Activated CD4-positive, CD25-positive, alpha-beta regulatory T cell treated with anti-CD3 and anti-CD28 coated beads, Interleukin-2, amount 50 U/mL, for 16 hours (primary cell): ENCODE measurements around the gene YY1AP1.
"Not testable (repeated sequence)": the region's sequence is repeated elsewhere in the genome, so short reads cannot be mapped to it uniquely, and the experiment has no call there.

ENCODE experiments used
- DNase-seq: peaks from one replicate; pipeline ENCODE4 v3.0.0-alpha.2; 2020; ENCODE audit warnings: low read depth, low spot score

The YY1AP1 gene

DNA sequence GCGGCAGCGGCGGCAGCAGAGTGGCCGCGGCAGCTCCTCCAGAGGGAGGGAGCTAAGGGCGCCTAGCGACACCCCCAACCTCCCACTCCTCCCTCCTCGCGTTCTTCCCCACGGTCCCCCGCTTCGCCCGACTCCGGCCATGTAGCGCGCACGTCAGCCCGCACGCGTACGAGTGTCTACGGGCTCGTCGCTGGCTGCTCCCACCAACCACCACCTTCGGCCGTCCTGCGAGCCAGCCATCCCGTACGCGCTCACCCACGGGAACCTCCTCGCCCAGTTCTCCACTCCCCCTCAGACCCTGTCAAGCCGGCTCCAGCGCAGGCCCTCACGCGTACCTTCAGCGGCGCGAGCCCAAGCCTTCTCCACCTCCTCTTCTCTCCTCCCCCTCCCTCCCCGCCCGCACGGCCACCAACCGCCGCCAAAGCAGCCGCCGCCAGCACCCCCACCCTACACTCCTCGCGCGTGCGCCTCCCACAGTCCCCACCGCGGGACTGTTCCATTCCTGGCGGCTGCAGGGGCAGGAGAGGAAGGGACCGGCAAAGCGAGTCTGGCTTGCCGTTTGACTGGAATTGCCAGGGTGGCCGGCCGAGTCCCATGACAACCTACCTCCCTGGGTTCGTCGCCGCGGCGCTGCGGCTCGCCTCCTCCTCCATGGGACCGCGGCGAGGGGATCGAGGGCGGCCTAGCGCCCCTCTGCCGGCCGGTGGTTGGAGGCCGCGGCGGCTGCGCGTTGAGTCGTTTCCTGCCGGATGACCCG, at the start of gene YY1AP1:
Gene YY1AP1, minus strand, starts transcription at position 451 of the 757 bp plus-strand sequence. CDS start 8,338 bp downstream, outside the sequence.
- DNase-seq: peak; percentile 84

DNA sequence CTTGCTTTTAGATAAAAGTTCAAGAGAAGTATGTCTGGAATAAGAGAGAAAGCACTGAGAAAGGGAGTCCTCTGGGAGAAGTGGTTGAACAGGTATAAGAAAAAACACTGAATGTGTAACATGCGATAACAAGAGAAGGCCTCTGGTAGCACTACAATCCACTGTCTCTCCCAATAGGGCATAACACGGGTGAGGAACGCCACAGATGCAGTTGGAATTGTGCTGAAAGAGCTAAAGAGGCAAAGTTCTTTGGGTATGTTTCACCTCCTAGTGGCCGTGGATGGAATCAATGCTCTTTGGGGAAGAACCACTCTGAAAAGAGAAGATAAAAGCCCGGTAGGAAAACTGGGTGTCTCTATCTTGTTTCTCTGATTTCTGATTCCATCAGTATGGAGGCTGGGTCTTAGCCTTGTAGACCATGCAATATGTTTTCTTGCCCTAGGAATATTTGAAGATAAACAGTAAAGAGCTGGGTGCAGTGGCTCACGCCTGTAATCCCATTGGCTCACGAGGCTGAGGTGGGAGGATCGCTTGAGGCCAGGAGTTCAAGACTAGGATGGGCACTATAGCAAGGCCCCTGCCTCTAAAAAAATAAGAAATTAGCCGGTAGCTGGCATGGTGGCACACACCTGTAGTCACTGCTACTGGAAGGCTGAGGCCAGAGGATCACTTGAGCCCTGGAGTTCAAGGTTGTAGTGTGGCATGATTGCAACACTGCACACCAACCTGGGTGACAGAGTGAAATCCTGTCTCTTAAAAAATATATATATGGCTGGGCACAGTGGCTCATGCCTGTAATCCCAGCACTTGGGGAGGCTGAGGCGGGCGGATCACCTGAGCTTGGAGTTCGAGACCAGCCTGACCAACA, 40.7 kb upstream of the YY1AP1 start:
- DNase-seq: no peak

DNA sequence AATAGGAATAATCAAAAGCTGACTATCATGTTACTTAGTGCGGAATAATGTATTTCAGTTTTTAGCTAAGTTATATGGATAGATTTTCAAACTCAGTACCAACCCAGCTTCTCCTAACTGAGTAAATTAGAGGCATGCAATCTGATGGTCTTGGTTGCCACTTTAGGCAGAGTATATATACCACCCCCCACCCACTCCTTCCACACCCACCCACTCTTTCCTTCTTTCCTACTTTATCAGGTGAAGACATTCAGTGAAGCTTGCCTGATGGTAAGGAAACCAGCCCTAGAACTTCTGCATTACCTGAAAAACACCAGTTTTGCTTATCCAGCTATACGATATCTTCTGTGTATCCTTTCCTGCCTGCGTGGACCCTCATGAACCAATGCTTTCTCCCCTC, 36.6 kb upstream of the YY1AP1 start:
- no peak for DNase-seq

- DNase-seq: no peak
These were observed 31.1 kb upstream of the YY1AP1 start for GRCh38 chr1:155719703-155720102.

DNA sequence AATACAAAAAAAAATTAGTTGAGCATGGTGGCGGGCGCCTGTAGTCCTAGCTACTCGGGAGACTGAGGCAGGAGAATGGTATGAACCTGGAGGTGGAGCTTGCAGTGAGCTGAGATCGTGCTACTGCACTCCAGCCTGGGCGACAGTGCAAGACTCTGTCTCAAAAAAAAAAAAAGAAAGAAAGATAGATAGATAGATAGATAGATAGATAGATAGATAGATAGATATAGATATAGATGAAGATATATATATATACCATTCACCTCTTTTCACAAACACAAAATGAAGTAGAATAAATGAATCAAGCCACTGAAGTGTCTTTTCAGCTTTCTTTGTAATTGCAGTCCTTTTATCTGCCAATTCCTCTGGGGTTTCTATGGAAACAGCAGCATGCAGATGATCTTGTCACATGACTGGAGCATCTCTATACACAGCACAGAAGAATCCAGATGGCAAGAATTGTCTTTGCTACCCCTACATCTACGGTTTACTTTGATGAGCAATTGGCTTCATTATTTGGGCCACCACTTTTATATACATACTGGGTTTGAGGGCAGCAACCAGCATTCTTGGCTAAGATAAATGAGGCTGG, 30.0 kb upstream of the YY1AP1 start:
- not testable (repeated sequence) for DNase-seq

GRCh38 chr1:155717041-155717440, 28.5 kb upstream of the YY1AP1 start:
- DNase-seq: no peak

GRCh38 chr1:155715777-155716176, 27.2 kb upstream of the YY1AP1 start:
- no peak for DNase-seq

DNA sequence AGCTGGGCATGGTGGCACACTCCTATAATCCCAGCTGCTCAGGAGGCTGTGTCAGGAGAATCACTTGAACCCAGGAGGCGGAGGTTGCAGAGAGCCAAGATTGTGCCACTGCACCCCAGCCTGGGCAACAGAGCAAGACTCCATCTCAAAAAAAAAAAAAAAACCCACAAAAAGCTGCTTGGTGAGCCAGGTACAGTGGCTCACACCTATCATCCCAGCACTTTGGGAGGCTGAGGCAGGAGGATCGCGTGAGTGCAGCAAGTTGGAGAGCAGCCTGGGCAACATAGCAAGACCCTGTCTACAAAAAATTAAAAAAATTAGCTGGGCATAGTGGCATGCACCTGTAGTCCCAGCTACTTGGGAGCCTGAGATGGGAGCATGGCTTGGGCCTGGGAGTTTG, 26.5 kb upstream of the YY1AP1 start:
- DNase-seq: not testable (repeated sequence)

DNA sequence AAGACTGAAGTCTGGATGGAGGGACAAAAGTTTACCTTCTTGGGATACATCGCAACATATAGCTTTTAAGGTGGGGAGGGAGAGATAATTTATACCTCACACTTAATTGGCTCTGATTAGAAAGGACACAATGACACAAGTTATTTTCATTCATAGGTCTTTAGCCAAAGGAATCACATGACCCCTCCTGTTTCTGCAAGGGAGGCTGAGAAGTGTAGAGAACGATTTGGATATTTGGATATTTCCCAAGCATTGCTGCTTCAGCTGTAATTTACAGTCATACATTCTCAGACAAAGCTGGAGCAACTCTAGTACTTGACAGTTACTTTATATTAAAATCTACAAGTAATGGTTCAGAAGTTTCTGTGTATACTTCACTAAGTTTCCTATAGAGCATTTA, 24.5 kb upstream of the YY1AP1 start:
- DNase-seq: no peak

GRCh38 chr1:155712636-155713035, 24.1 kb upstream of the YY1AP1 start:
- not testable (repeated sequence) for DNase-seq

- DNase-seq: not testable (repeated sequence)
These were observed 22.9 kb upstream of the YY1AP1 start for GRCh38 chr1:155711457-155711856.

GRCh38 chr1:155709391-155709790, 20.8 kb upstream of the YY1AP1 start:
- no peak for DNase-seq

DNA sequence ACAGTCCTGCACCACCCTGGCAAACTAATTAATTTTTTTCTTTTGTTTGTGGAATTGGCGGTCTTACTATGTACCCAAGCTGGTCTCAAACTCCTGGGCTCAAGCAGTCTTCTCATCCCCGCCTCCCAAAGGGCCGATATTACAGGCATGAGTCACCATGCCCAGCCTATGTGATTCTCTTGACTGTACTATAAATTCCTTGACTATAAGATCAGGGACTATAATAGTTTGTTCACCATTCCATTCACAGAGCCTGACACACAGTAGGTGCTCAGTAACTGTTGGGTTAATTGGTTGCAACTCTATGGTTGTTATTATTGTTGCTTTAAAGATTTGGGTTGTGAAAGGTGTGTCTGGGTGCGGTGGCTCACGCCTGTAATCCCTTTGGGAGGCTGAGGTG, 17.6 kb upstream of the YY1AP1 start:
- no peak for DNase-seq

DNA sequence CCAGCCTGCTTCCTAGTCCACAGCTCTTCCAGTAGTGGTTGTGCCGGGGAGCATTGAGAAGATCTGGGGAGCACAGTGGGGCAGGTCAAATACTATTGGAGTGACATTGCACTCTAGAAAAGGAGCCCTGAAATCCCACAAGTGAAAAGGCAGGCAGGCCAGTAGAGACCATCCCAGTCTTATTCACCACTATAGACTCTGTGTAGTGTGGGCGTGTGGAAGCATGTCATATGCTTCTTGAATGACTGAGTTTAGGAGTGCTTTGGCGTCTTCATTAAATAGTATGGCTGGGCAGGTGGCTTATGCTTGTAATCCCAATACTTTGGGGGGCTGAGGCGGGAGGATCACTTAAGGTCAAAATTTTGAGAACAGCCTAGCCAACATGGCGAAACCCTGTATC, 15.8 kb upstream of the YY1AP1 start:
- DNase-seq: not testable (repeated sequence)

DNA sequence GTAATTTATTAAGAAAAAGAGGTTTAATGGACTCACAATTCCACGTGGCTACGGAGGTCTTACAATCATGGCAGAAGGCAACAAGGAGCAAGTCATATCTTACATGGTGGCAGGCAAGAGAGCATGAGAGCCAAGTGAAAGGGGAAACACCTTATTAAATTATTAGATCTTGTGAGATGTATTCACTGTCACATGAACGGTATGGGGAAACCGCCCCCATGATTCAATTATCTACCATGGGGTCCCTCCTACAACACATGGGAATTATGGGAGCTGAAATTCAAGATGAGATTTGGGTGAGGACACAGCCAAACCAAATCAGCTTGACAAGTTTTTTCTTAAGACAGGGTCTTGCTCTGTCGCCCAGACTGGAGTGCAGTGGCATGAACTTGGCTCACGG, 14.6 kb upstream of the YY1AP1 start:
- no peak for DNase-seq

- not testable (repeated sequence) for DNase-seq
These were observed 13.1 kb upstream of the YY1AP1 start for GRCh38 chr1:155701675-155702074.

DNA sequence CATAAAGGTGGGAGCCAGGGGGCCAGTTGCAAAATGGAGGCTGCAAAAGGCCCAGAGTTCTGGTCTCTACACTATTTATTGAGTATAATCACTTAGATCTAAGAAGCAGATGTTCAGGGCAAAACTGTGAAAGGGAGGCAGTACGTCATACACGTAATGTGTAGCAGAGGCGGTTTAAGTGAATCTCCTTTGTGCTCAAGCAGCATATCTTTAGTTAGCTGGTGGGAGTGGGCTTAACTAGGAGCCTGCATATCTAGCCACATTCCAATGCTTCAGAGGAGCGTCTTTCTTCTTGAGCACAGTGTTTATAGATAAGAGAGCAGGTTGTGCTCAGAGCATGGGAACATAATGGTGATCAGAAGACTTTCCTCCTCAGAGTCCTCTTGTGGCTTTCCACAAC, 10.5 kb upstream of the YY1AP1 start:
- DNase-seq: not testable (repeated sequence)

- no peak for DNase-seq
These were observed 9.9 kb upstream of the YY1AP1 start for GRCh38 chr1:155698382-155699038.

DNA sequence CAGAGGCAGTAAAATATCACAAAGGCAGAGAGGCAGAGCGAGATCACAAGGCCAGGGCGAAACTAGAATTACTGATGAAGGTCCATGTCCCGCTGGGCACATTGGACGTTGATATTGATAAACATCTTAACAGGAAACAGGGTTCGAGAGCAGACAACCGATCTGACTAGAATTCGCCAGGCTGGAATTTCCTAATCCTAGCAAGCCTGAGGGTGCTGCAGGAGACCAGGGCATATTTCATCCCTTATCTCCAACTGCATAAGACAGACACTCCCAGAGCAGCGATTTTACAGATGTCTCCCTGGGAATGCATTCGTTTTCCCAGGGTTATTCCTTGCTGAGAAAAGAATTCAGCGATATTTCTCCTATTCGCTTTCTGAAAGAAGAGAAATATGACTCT, 9.0 kb upstream of the YY1AP1 start:
- not testable (repeated sequence) for DNase-seq

- DNase-seq: no peak
These were observed 8.5 kb upstream of the YY1AP1 start for GRCh38 chr1:155697046-155697445.

DNA sequence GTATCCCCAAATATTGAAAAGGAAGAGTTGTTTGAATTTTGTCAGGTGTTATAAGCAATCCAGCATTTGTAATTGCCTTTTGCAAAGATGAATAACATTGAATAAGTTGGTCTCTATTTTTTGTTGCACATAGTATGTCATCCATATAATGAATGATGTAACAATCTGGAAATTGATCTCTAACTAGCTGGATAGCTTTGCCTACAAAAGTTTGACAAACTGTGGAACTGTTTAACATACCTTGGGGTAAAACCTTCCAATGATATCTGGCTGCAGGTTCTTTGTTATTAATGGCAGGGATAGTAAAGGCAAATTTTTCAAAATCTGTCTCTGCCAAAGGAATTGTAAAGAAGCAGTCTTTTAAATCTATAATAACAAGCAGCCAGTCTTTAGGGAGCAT, 8.0 kb upstream of the YY1AP1 start:
- no peak for DNase-seq

DNA sequence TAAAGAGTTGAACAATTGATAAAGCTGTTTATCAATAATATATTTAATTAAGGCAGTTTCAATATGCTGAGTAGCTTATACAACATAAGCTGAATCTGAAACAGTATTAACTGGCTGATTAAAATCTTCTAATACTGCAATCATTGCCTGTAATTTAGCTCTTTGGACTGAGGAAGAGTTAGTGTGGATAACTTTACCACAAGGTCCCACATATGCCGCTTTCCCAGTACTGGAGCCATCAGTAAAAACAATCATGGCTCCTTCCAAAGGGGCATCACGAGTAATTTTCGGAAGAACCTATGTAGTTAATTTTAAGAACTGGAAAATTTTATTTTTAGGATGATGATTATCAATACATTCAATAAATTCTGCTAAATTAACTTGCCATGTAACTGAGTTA, 7.0 kb upstream of the YY1AP1 start:
- DNase-seq: no peak
